Duodenal mucosa (tissue), 2 donors: ENCODE results near the gene EIF3F.
"Not testable (repeated sequence)": the region's sequence is repeated elsewhere in the genome, so short reads cannot be mapped to it uniquely, and the experiment has no call there.

Experiments used
- H3K27ac ChIP-seq: one replicate; pipeline ENCODE4 v1.7.0; 2013; ENCODE audit warnings: low read depth, low read length
- H3K27me3 ChIP-seq, 2 donors: one replicate each; pipeline ENCODE4 v1.7.0; 2013; ENCODE audit warnings: low read length in 2 of 2, control low read depth in 1 of 2; ENCODE audit not compliant: insufficient read depth in 2 of 2, control insufficient read depth in 1 of 2
- H3K36me3 ChIP-seq, 2 donors: one replicate each; pipeline ENCODE4 v1.7.0; 2013; ENCODE audit warnings: low read length in 2 of 2, control low read depth in 1 of 2; ENCODE audit not compliant: insufficient read depth in 2 of 2, control insufficient read depth in 1 of 2
- H3K4me1 ChIP-seq, 2 donors: one replicate each; pipeline ENCODE4 v1.7.0; 2013; ENCODE audit warnings: low read length in 2 of 2, control low read depth in 1 of 2; ENCODE audit not compliant: insufficient read depth in 2 of 2, control insufficient read depth in 1 of 2
- H3K4me3 ChIP-seq, 2 donors: one replicate each; pipeline ENCODE4 v1.7.0; 2013; ENCODE audit warnings: low read length in 2 of 2, low read depth in 1 of 2
- H3K9ac ChIP-seq, 2 donors: one replicate each; pipeline ENCODE4 v1.7.0; 2013; ENCODE audit warnings: low read length in 2 of 2, low read depth in 1 of 2
- H3K9me3 ChIP-seq, 2 donors: one replicate each; pipeline ENCODE4 v1.7.0; 2013; ENCODE audit warnings: low read length in 2 of 2, control low read depth in 1 of 2; ENCODE audit not compliant: control insufficient read depth in 1 of 2

Gene EIF3F

DNA sequence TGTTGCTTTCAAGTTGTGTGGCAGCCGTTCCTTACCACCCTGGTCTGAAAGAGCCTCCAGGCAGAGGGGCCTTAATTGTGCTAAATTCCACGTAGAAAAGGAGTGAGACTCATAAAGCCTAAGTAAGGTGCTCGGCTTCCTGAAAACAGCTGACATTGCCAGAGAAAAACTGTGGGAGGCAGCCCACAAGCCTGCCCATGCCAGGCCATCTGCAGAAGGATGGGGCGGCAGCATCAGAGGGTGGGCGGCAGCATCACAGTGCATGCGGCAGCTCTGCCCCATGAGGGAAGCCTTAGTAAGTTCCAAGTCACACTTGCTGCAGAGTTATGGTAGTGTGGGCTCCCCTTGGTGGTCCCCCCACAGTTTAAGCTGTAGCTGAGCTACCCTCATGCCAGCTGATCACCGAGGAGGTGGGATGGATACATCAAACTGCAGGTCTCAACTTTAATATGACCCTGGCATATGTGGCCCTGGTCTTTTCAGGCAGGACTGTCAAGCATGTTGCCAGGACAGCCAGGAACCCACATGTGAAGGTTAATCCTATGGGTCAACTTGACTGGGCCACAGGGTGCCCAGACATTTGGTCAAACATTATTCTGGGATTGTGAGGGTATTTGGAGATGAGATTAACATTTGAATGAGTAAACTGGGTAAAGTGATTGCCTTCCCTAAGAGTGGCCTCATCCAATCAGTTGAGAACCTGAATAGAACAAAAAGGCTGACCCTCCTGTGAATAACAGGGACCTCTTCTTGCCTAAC lies 3.1 kb upstream of the EIF3F start:
- H3K9me3 ChIP-seq, result no peaks in the 10 kb centered on the region
- no peak overlapping the region for H3K9ac ChIP-seq
- peaks cover 14 to 17% of the 10 kb centered on the region in 2 donors for H3K4me1 ChIP-seq
- no peaks in the 10 kb centered on the region for H3K27me3 ChIP-seq
- H3K36me3 ChIP-seq, result no peaks in the 10 kb centered on the region
- H3K27ac ChIP-seq, result no peak overlapping the region
- no peak overlapping the region for H3K4me3 ChIP-seq

DNA sequence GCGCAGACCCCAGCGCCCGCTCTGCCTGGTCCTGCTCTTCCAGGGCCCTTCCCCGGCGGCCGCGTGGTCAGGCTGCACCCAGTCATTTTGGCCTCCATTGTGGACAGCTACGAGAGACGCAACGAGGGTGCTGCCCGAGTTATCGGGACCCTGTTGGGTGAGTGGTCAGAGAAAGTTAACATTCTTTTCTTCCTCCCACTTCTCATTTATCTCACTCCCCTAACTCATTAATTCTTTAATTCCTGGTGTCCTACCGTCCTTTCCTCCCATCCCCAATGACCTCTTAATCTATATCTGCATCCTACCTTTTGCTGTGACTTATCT lies 385 bp downstream of the EIF3F start:
- peak overlapping the region; percentile 56 to 70 for H3K9ac ChIP-seq
- not testable (repeated sequence) for H3K27ac ChIP-seq
- peak overlapping the region; percentile 87 to 97 for H3K4me3 ChIP-seq

DNA sequence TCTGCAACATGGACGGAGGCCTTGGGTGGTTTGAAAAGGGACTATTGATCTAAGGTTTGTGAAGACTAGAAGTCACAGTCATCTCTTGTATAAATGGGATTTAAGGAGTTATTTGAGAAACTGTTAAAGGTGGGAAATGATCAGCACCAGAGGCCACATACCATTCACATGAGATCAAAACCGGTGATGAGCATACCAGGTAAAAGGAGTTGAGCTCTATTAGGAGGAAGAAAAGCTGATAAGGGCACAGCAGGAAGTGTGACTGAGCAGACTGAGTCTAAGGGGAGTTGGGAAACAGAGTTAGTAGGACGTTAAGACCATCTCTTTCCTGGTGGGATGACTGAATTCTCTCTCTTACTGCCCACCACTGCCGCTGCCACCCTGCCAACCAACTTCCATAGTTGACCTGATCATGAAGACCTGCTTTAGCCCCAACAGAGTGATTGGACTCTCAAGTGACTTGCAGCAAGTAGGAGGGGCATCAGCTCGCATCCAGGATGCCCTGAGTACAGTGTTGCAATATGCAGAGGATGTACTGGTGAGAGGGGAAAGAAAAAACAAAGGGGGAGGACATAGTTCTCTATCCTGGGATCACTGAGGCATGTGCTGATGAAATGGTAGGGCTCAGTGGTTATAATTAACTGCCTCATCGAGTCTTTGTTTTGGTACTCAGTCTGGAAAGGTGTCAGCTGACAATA lies 7.6 kb downstream of the EIF3F start:
- no peaks in the 10 kb centered on the region for H3K27me3 ChIP-seq
- peaks cover 50 to 80% of the 10 kb centered on the region in 2 donors for H3K36me3 ChIP-seq
- no peaks in the 10 kb centered on the region for H3K4me1 ChIP-seq
- no peak overlapping the region for H3K4me3 ChIP-seq
- no peak overlapping the region for H3K27ac ChIP-seq
- no peak overlapping the region for H3K9ac ChIP-seq
- no peaks in the 10 kb centered on the region for H3K9me3 ChIP-seq

More for the DNA sequence above, 385 bp downstream of the EIF3F start:
- H3K36me3 ChIP-seq, result peaks cover 9 to 14% of the 10 kb centered on the region in 2 donors
- peaks cover 15 to 20% of the 10 kb centered on the region in 2 donors for H3K4me1 ChIP-seq
- H3K9me3 ChIP-seq, H3K27me3 ChIP-seq: not testable (repeated sequence)

DNA sequence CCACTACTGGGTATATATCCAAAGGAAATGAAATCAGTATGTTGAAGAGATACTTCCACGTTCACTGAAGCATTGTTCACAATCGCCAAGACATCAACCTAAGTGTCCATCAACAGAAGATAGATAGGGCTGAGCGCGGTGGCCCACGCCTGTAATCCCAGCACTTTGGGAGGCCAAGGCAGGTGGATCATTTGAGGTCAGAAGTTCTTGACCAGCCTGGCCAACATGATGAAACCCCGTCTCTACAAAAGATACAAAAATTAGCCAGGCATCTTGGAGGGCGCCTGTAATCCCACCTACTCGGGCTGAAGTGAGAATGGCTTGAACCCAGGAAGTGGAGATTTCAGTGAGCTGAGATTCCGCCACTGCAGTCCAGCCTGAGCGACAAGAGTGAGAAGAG lies 12.7 kb downstream of the EIF3F start:
- Histone ChIP-seq H3K4me3 (no peak overlapping the region), H3K9me3 (no peaks in the 10 kb centered on the region), H3K27ac (no peak overlapping the region), H3K27me3 (no peaks in the 10 kb centered on the region), H3K4me1 (no peaks in the 10 kb centered on the region), H3K9ac (no peak overlapping the region), H3K36me3 (peaks cover 20 to 48% of the 10 kb centered on the region in 2 donors)

DNA sequence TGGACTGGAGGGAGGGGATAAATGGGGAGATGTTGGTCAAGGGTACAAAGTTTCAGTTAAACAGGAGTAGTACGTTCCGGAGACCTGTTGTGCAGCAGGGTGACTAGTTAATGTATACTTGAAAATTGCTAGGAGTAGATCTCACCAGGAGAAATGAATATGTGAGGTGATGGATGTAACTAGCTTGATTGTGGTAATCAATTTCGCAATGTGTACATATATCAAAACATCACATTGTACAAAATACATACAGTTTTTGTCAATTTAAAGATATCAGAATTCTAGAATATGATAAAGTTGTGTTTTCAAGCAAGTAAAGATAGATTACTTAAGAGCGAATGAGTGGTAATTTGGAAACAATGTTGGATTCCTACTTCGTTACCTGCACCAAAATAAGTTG lies 13.3 kb downstream of the EIF3F start:
- Histone ChIP-seq H3K4me3 (no peak overlapping the region), H3K9me3 (no peaks in the 10 kb centered on the region), H3K9ac (no peak overlapping the region), H3K4me1 (no peaks in the 10 kb centered on the region), H3K36me3 (peaks cover 14 to 43% of the 10 kb centered on the region in 2 donors), H3K27ac (no peak overlapping the region), H3K27me3 (no peaks in the 10 kb centered on the region)

DNA sequence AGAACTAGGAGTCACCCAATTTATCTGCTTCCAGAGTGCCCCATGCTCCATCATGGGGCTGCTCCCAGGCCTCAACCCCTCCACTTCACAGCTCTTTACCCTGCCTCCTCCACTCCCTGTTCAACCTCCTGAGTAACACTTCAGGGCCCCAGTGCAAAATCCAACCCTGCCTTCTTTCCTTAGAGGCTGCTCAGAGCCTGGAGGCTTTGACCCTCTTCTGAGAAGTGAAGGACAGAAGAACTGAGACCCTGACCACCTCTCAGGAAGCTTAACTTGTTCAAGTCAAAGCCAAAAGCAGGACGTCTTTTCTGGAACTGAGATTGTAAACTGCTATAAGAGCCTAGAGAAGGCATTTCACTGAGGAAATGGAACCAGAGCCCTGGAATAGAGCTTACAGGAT lies 15.5 kb downstream of the EIF3F start:
- no peaks in the 10 kb centered on the region for H3K27me3 ChIP-seq
- no peak overlapping the region for H3K4me3 ChIP-seq
- H3K9ac ChIP-seq, result no peak overlapping the region
- H3K27ac ChIP-seq, result no peak overlapping the region
- H3K4me1 ChIP-seq, result no peaks in the 10 kb centered on the region
- peaks cover 0 to 21% of the 10 kb centered on the region in 2 donors for H3K36me3 ChIP-seq
- no peaks in the 10 kb centered on the region for H3K9me3 ChIP-seq

DNA sequence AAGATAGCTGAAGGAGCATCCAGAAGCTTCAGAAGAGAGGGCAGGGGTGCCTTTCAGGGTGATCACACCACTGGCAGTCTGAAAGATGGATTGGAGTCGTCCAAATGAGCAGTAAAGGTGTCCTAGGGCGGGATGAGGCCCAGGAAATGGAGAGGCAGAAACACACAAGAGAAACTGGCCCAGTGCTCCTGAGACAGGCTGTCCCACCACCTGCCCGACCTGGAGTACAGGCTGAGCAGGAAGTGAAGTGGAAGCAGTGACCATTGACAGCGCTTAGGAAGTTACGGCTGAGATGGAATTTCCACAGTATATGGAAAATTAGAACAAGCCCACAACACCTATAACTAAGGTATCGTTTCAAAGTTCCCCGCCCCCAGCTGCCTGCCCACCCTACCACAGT lies 16.1 kb downstream of the EIF3F start:
- no peaks in the 10 kb centered on the region for H3K9me3 ChIP-seq
- H3K27me3 ChIP-seq, result no peaks in the 10 kb centered on the region
- H3K36me3 ChIP-seq, result peaks cover 0 to 16% of the 10 kb centered on the region in 2 donors
- no peak overlapping the region for H3K27ac ChIP-seq
- H3K4me3 ChIP-seq, result no peak overlapping the region
- no peak overlapping the region for H3K9ac ChIP-seq
- no peaks in the 10 kb centered on the region for H3K4me1 ChIP-seq

DNA sequence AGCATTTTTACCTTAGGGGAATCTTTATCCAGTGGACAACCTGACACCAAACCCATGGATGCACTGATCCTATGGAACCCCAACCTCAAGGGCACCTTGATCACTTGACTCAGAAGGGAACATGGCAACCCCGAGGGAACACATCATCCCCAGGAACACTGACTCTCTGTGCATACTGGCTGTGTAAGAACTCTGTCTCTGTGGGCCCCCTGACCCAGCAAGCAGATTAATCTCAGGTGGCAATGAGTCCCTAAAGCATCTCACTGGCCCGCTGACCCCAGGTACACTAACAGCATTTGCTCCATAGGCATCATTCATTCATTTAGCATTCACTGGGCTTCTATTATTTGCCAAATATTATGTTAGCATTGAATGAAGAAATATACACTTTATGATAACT lies 16.9 kb downstream of the EIF3F start:
- Histone ChIP-seq H3K27ac (no peak overlapping the region), H3K4me1 (no peaks in the 10 kb centered on the region), H3K36me3 (peaks cover 0 to 7% of the 10 kb centered on the region in 2 donors), H3K4me3 (no peak overlapping the region), H3K27me3 (no peaks in the 10 kb centered on the region), H3K9ac (no peak overlapping the region), H3K9me3 (no peaks in the 10 kb centered on the region)

DNA sequence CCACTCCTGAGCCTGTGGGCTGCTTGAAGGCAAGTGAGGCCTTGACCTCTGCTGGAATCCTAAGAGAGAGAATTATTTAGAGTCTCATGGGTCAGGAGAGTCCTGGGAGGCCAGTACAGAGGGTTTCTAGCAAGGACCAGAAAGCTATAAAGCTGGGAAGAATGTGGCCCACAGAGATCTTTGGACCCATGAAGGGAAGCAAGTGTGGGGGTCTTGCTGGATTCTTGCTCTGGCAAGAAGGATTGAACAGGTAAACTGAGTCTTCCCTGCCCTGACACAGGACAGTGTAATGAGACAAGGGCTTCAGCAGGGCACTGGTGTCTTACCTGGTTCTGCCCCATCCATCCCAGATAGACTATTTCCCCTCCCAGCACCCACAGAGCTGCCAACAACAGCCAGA lies 18.4 kb downstream of the EIF3F start:
- H3K4me1 ChIP-seq, result no peaks in the 10 kb centered on the region
- no peak overlapping the region for H3K27ac ChIP-seq
- no peaks in the 10 kb centered on the region for H3K27me3 ChIP-seq
- H3K4me3 ChIP-seq, result no peak overlapping the region
- peaks cover 0 to under 1% of the 10 kb centered on the region in 2 donors for H3K36me3 ChIP-seq
- H3K9me3 ChIP-seq, result no peaks in the 10 kb centered on the region
- H3K9ac ChIP-seq, result no peak overlapping the region

DNA sequence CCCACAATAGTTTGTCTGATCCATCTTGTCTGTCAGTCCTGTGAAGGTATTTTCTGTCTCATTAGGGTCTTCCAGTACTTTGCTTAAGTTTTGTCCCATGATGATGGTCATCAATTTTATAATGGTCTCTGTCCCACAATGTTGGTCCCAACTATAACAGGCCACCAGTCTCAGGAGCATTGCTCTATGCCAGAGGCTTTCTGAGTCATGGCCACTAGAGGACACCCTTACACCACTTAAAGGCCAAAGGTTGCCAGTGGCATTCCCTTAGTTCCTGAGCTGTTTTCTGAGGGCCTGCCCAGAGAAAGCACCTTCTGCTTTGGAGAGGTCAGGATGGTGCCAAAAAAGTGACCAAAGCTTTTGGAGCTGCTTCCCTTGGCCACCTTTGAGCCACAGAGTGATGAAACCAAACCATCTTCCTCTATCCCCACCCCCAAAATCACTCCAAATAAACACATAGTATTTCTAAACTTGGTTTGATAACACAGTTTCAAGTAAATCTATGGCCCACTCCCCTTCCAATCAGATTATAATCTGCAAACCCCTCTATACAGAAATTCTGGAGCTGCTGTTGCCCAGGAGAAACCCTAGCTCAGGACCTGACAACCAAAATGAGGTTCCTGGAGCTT lies 19.3 kb downstream of the EIF3F start:
- H3K9ac ChIP-seq, result no peak overlapping the region
- no peak overlapping the region for H3K4me3 ChIP-seq
- H3K27me3 ChIP-seq, result no peaks in the 10 kb centered on the region
- no peaks in the 10 kb centered on the region for H3K36me3 ChIP-seq
- no peak overlapping the region for H3K27ac ChIP-seq
- H3K4me1 ChIP-seq, result no peaks in the 10 kb centered on the region
- no peaks in the 10 kb centered on the region for H3K9me3 ChIP-seq
